H1 (cell line): ENCODE results near the gene AOC1. TPM values are rescaled to one million over a fixed set of nuclear protein-coding genes. Genes with fewer than 3 reads are reported as not detected.

Experiments used
- CREB1 ChIP-seq: IDR thresholded peaks from 2 replicates; pipeline ENCODE4 v1.6.1; 2012; ENCODE audit warnings: inconsistent platforms
- GABPA ChIP-seq: IDR thresholded peaks from 2 replicates; pipeline ENCODE4 v1.6.1; 2011; ENCODE audit warnings: mild to moderate bottlenecking, low read length, moderate library complexity, borderline replicate concordance; ENCODE audit not compliant: insufficient read depth
- KDM5A ChIP-seq: fragments of 200-600 bp; IDR thresholded peaks from 2 replicates; pipeline ENCODE4 v1.7.1; 2012; ENCODE audit warnings: mild to moderate bottlenecking, low read length, inconsistent platforms, mixed read lengths
- POLR2AphosphoS5 ChIP-seq: IDR thresholded peaks from 2 replicates; pipeline ENCODE4 v1.6.1; 2011; ENCODE audit warnings: low read depth, low read length
- RAD21 ChIP-seq, 2 experiments: IDR thresholded peaks in 1 of 2; conservative IDR thresholded peaks in 1 of 2; 2 replicates each; pipeline ENCODE4 v1.6.1; 2011; ENCODE audit warnings: low read depth in 2 of 2, low read length in 2 of 2, improper control_type of control experiment in 1 of 2, inconsistent platforms in 1 of 2, mild to moderate bottlenecking in 1 of 2, moderate library complexity in 1 of 2
- RBBP5 ChIP-seq: IDR thresholded peaks from 2 replicates; pipeline ENCODE4 v1.7.1; 2012; ENCODE audit warnings: low read depth, mild to moderate bottlenecking, inconsistent platforms, low read length, moderate library complexity, borderline replicate concordance
- RFX5 ChIP-seq: IDR thresholded peaks from 2 replicates; pipeline ENCODE4 v1.6.1; 2011; ENCODE audit warnings: low read depth, low read length, improper control_type of control experiment, borderline replicate concordance
- TAF7 ChIP-seq: optimal IDR thresholded peaks from 2 replicates; pipeline ENCODE3; 2011; ENCODE audit warnings: low read depth, mild to moderate bottlenecking, inconsistent platforms, low read length, moderate library complexity, borderline replicate concordance
- TCF12 ChIP-seq: IDR thresholded peaks from 2 replicates; pipeline ENCODE4 v1.6.1; 2011; ENCODE audit warnings: low read depth, mild to moderate bottlenecking, low read length
- TEAD4 ChIP-seq: IDR thresholded peaks from 2 replicates; pipeline ENCODE4 v1.6.1; 2012; ENCODE audit warnings: low read depth, low read length, inconsistent platforms, mixed read lengths
- polyA plus RNA-seq, 7 experiments: library from polyadenylated mRNA; depleted of rRNA in 3 of 7; stranded (reverse) in 5 of 7; unstranded in 2 of 7; fragments of >200 nt in 5 of 7; fragments of 200-250 nt in 2 of 7; gene quantifications; 1 replicate in 5 of 7; 2 replicates in 1 of 7; 4 replicates in 1 of 7; pipeline versions ENCODE4 v1.2.1 to v1.2.3, GENCODE V29; 2011 to 2013; ENCODE audit warnings: missing spikeins in 2 of 7, mixed read lengths in 2 of 7
- total RNA-seq: library from RNA; stranded (reverse); fragmentation: NEBNext Ultra II Directional; extraction: Animal tissue kit (Norgen Biotek cat#: 25700); gene quantifications from 2 replicates; pipeline ENCODE4 v1.2.1, GENCODE V29; 2021
- TF ChIP-seq, protein P1 (sequence below): IDR thresholded peaks from 2 replicates; pipeline ENCODE4 v1.6.1; 2012; ENCODE audit warnings: low read length, inconsistent platforms
- TF ChIP-seq, protein P2 (sequence below): IDR thresholded peaks from 2 replicates; pipeline ENCODE4 v1.6.1; 2012; ENCODE audit warnings: inconsistent platforms

AOC1 gene
- total and polyA plus RNA-seq, 2 of the 8 experiments (the other 6 are each of a cell fraction or from before 2014, with no cell fraction given): 0.15 to 0.17 TPM

DNA sequence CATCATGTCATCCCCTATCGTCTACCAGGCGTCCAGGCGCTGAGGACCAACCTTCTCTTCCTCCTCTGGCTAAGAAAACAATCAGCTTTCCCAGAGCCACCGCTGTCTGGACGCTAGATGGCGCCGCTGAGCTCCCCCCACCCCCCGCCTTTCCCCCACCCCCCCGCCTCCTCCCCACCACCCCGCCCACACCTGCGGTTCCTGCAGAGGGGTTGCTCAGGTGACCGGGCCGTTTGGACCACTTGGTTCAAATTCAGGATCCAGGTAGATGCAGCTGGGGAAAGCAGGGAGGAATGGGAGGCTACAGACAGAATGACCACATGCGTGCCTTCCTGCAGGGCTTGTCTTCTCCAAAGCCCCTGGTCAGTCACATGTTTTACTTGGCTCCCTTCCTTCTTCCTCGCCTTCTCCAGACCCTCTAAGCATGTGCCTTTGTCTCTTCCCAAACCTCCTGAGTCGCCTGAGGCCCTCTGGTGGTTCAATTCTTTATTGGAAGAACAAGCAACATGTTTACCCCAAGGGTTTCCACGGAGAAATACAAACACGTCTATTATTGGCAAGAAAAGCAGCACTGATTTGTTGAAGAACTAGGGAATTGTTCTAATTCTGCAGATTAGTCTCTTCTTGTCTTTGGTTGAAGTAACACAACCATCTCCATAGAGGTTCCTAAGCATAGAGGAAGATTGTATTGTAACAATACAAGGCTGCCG is 24.7 kb downstream of the AOC1 start (continued):
- no peak for TF ChIP-seq RFX5
- TF ChIP-seq RAD21 (IDR thresholded peaks at IDR 0.05 in 1 of 2, conservative IDR thresholded peaks at IDR 0.05 in 1 of 2; ENCODE audit: low read depth in 2 of 2, low read length in 2 of 2): peak; percentile 58 to 59
- TF ChIP-seq TCF12: 0 out of 2 replicates have a peak, but pooled peaks have one; percentile 50
- no peak for TF ChIP-seq KDM5A
- no peak for TF ChIP-seq GABPA
- TF ChIP-seq, protein P1, sequence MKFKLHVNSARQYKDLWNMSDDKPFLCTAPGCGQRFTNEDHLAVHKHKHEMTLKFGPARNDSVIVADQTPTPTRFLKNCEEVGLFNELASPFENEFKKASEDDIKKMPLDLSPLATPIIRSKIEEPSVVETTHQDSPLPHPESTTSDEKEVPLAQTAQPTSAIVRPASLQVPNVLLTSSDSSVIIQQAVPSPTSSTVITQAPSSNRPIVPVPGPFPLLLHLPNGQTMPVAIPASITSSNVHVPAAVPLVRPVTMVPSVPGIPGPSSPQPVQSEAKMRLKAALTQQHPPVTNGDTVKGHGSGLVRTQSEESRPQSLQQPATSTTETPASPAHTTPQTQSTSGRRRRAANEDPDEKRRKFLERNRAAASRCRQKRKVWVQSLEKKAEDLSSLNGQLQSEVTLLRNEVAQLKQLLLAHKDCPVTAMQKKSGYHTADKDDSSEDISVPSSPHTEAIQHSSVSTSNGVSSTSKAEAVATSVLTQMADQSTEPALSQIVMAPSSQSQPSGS: no peak
- TF ChIP-seq TEAD4: no peak
- peak; percentile 74 for TF ChIP-seq POLR2AphosphoS5
- TF ChIP-seq CREB1: no peak
- peak; percentile 70 for TF ChIP-seq TAF7
- no peak; the same call in 1 of the 2 replicates for TF ChIP-seq RBBP5
- TF ChIP-seq, protein P2, sequence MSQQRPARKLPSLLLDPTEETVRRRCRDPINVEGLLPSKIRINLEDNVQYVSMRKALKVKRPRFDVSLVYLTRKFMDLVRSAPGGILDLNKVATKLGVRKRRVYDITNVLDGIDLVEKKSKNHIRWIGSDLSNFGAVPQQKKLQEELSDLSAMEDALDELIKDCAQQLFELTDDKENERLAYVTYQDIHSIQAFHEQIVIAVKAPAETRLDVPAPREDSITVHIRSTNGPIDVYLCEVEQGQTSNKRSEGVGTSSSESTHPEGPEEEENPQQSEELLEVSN: peak; percentile 86
